Measurements from ENCODE around the gene CMTR1.

Gene CMTR1

GRCh38 chr6:37514321-37514771 is 81.3 kb downstream of the CMTR1 start:
- DNase-seq = no peak

- no peak for DNase-seq
Observed at GRCh38 chr6:37514837-37515236, 81.8 kb downstream of the CMTR1 start.

- no peak for DNase-seq
Observed at GRCh38 chr6:37515712-37516075, 82.7 kb downstream of the CMTR1 start.

GRCh38 chr6:37516076-37516919 is 83.3 kb downstream of the CMTR1 start:
- DNase-seq = no peak

GRCh38 chr6:37516920-37517405 is 83.9 kb downstream of the CMTR1 start:
- DNase-seq = no peak

GRCh38 chr6:37517411-37517812 is 84.4 kb downstream of the CMTR1 start:
- DNase-seq = peak; percentile 12 to 44

GRCh38 chr6:37518116-37518515 is 85.1 kb downstream of the CMTR1 start:
- no peak for DNase-seq

- no peak for DNase-seq
Observed at GRCh38 chr6:37519461-37519860, 86.4 kb downstream of the CMTR1 start.

GRCh38 chr6:37520926-37521325 is 87.9 kb downstream of the CMTR1 start:
- no peak for DNase-seq

GRCh38 chr6:37521674-37522073 is 88.7 kb downstream of the CMTR1 start:
- no peak for DNase-seq

- DNase-seq = no peak
Observed at GRCh38 chr6:37522836-37523235, 89.8 kb downstream of the CMTR1 start.

GRCh38 chr6:37523412-37523811 is 90.4 kb downstream of the CMTR1 start:
- DNase-seq = no peak

- DNase-seq = no peak
Observed at GRCh38 chr6:37524025-37524969, 91.3 kb downstream of the CMTR1 start.

GRCh38 chr6:37524970-37525318 is 91.9 kb downstream of the CMTR1 start:
- no peak for DNase-seq

GRCh38 chr6:37525460-37526357 is 92.7 kb downstream of the CMTR1 start:
- DNase-seq = no peak

GRCh38 chr6:37528541-37528940 is 95.5 kb downstream of the CMTR1 start:
- no peak for DNase-seq

- DNase-seq = no peak
Observed at GRCh38 chr6:37530297-37530696, 97.3 kb downstream of the CMTR1 start.

GRCh38 chr6:37531026-37531425 is 98.0 kb downstream of the CMTR1 start:
- DNase-seq = no peak

Measured in inflammatory macrophage (primary cell).